ENCODE measurements around the gene KRTAP10-10. TPM values are rescaled to one million over a fixed set of nuclear protein-coding genes. Genes with fewer than 3 reads are reported as not detected.

The KRTAP10-10 gene
- total and polyA plus RNA-seq, 2 donors: not detected

GRCh38 chr21:44666401-44667320, 29.5 kb downstream of the KRTAP10-10 start, which contains the start of gene KRTAP12-2:
Gene KRTAP12-2 (minus strand): TSS chr21:44666927. CDS start chr21:44666886, 41 bp downstream.
- peaks cover 4 to 8% of the 10 kb centered on the region in 2 donors for H3K9me3 ChIP-seq (ENCODE audit: control insufficient read depth in 2 of 2, insufficient read depth in 1 of 2, low read length in 1 of 2)
- H3K27ac ChIP-seq (ENCODE audit: low read depth in 1 of 2, low read length in 1 of 2): no peak within 1 kb of the TSS
- no peaks in the 10 kb centered on the region for H3K36me3 ChIP-seq (ENCODE audit: control insufficient read depth in 2 of 2, insufficient read depth in 2 of 2, low read length in 1 of 2)
- H3K27me3 ChIP-seq (ENCODE audit: control insufficient read depth in 2 of 2, insufficient read depth in 1 of 2, low read length in 1 of 2): no peaks in the 10 kb centered on the region
- WGBS: 80% methylated on average over 19 of the region's 19 CpGs
- H3K4me3 ChIP-seq (ENCODE audit: low read length in 2 of 2): no peak within 1 kb of the TSS
- no peak for DNase-seq (ENCODE audit: low read depth in 6 of 9, low spot score in 9 of 9)
- H3K4me1 ChIP-seq (ENCODE audit: control insufficient read depth in 2 of 2, insufficient read depth in 2 of 2, low read length in 2 of 2): no peaks in the 10 kb centered on the region

- 97% methylated on average over 1 of the region's 1 CpG for WGBS
These were observed 30.5 kb downstream of the KRTAP10-10 start for GRCh38 chr21:44667612-44668011.

GRCh38 chr21:44670642-44671432, 33.7 kb downstream of the KRTAP10-10 start:
- Histone ChIP-seq H3K4me1 (ENCODE audit: control insufficient read depth in 2 of 2, insufficient read depth in 2 of 2, low read length in 2 of 2) (no peaks in the 10 kb centered on the region), H3K27me3 (ENCODE audit: control insufficient read depth in 2 of 2, insufficient read depth in 1 of 2, low read length in 1 of 2) (no peaks in the 10 kb centered on the region), H3K4me3 (ENCODE audit: low read length in 2 of 2) (no peak overlapping the region), H3K9me3 (ENCODE audit: control insufficient read depth in 2 of 2, insufficient read depth in 1 of 2, low read length in 1 of 2) (peaks cover 4 to 14% of the 10 kb centered on the region in 2 donors), H3K27ac (ENCODE audit: low read depth in 1 of 2, low read length in 1 of 2) (no peak overlapping the region), H3K36me3 (ENCODE audit: control insufficient read depth in 2 of 2, insufficient read depth in 2 of 2, low read length in 1 of 2) (no peaks in the 10 kb centered on the region)
- WGBS: 68% methylated on average over 3 of the region's 3 CpGs
- no peak for DNase-seq (ENCODE audit: low read depth in 6 of 9, low spot score in 9 of 9)

More at GRCh38 chr21:44667612-44668011, 30.5 kb downstream of the KRTAP10-10 start:
- Histone ChIP-seq H3K27me3 (ENCODE audit: control insufficient read depth in 2 of 2, insufficient read depth in 1 of 2, low read length in 1 of 2) (no peaks in the 10 kb centered on the region), H3K36me3 (ENCODE audit: control insufficient read depth in 2 of 2, insufficient read depth in 2 of 2, low read length in 1 of 2) (no peaks in the 10 kb centered on the region), H3K4me1 (ENCODE audit: control insufficient read depth in 2 of 2, insufficient read depth in 2 of 2, low read length in 2 of 2) (no peaks in the 10 kb centered on the region), H3K27ac (ENCODE audit: low read depth in 1 of 2, low read length in 1 of 2) (no peak overlapping the region), H3K4me3 (ENCODE audit: low read length in 2 of 2) (no peak overlapping the region), H3K9me3 (ENCODE audit: control insufficient read depth in 2 of 2, insufficient read depth in 1 of 2, low read length in 1 of 2) (peaks cover 4 to 13% of the 10 kb centered on the region in 2 donors)
- DNase-seq (ENCODE audit: low read depth in 6 of 9, low spot score in 9 of 9): no peak

GRCh38 chr21:44671911-44672310, 34.8 kb downstream of the KRTAP10-10 start:
- 98% methylated on average over 1 of the region's 1 CpG for WGBS
- H3K27ac ChIP-seq (ENCODE audit: low read depth in 1 of 2, low read length in 1 of 2): no peak overlapping the region
- no peaks in the 10 kb centered on the region for H3K4me1 ChIP-seq (ENCODE audit: control insufficient read depth in 2 of 2, insufficient read depth in 2 of 2, low read length in 2 of 2)
- no peaks in the 10 kb centered on the region for H3K36me3 ChIP-seq (ENCODE audit: control insufficient read depth in 2 of 2, insufficient read depth in 2 of 2, low read length in 1 of 2)
- no peak overlapping the region for H3K4me3 ChIP-seq (ENCODE audit: low read length in 2 of 2)
- H3K27me3 ChIP-seq (ENCODE audit: control insufficient read depth in 2 of 2, insufficient read depth in 1 of 2, low read length in 1 of 2): no peaks in the 10 kb centered on the region
- H3K9me3 ChIP-seq (ENCODE audit: control insufficient read depth in 2 of 2, insufficient read depth in 1 of 2, low read length in 1 of 2): peaks cover 4 to 14% of the 10 kb centered on the region in 2 donors
- no peak for DNase-seq (ENCODE audit: low read depth in 6 of 9, low spot score in 9 of 9)

- DNase-seq (ENCODE audit: low read depth in 6 of 9, low spot score in 9 of 9): no peak
- Histone ChIP-seq H3K27me3 (ENCODE audit: control insufficient read depth in 2 of 2, insufficient read depth in 1 of 2, low read length in 1 of 2) (no peaks in the 10 kb centered on the region), H3K4me1 (ENCODE audit: control insufficient read depth in 2 of 2, insufficient read depth in 2 of 2, low read length in 2 of 2) (no peaks in the 10 kb centered on the region), H3K27ac (ENCODE audit: low read depth in 1 of 2, low read length in 1 of 2) (no peak overlapping the region), H3K9me3 (ENCODE audit: control insufficient read depth in 2 of 2, insufficient read depth in 1 of 2, low read length in 1 of 2) (peaks cover 0 to 1% of the 10 kb centered on the region in 2 donors), H3K4me3 (ENCODE audit: low read length in 2 of 2) (no peak overlapping the region), H3K36me3 (ENCODE audit: control insufficient read depth in 2 of 2, insufficient read depth in 2 of 2, low read length in 1 of 2) (no peaks in the 10 kb centered on the region)
- 97% methylated on average over 13 of the region's 13 CpGs for WGBS
These were observed 40.7 kb downstream of the KRTAP10-10 start for GRCh38 chr21:44677881-44678280.

GRCh38 chr21:44681152-44681551, 44.0 kb downstream of the KRTAP10-10 start:
- Histone ChIP-seq H3K9me3 (ENCODE audit: control insufficient read depth in 2 of 2, insufficient read depth in 1 of 2, low read length in 1 of 2) (peaks cover 0 to 1% of the 10 kb centered on the region in 2 donors), H3K27me3 (ENCODE audit: control insufficient read depth in 2 of 2, insufficient read depth in 1 of 2, low read length in 1 of 2) (peaks cover 0 to 3% of the 10 kb centered on the region in 2 donors), H3K27ac (ENCODE audit: low read depth in 1 of 2, low read length in 1 of 2) (no peak overlapping the region), H3K4me1 (ENCODE audit: control insufficient read depth in 2 of 2, insufficient read depth in 2 of 2, low read length in 2 of 2) (no peaks in the 10 kb centered on the region), H3K4me3 (ENCODE audit: low read length in 2 of 2) (no peak overlapping the region), H3K36me3 (ENCODE audit: control insufficient read depth in 2 of 2, insufficient read depth in 2 of 2, low read length in 1 of 2) (no peaks in the 10 kb centered on the region)
- 82% methylated on average over 11 of the region's 11 CpGs for WGBS
- DNase-seq (ENCODE audit: low read depth in 6 of 9, low spot score in 9 of 9): no peak

- 80% methylated on average over 23 of the region's 23 CpGs for WGBS
- H3K27me3 ChIP-seq (ENCODE audit: control insufficient read depth in 2 of 2, insufficient read depth in 1 of 2, low read length in 1 of 2): peaks cover 0 to 7% of the 10 kb centered on the region in 2 donors
- peaks cover 0 to 3% of the 10 kb centered on the region in 2 donors for H3K9me3 ChIP-seq (ENCODE audit: control insufficient read depth in 2 of 2, insufficient read depth in 1 of 2, low read length in 1 of 2)
- H3K4me3 ChIP-seq (ENCODE audit: low read length in 2 of 2): no peak within 1 kb of the TSS
- DNase-seq (ENCODE audit: low read depth in 6 of 9, low spot score in 9 of 9): no peak
- H3K27ac ChIP-seq (ENCODE audit: low read depth in 1 of 2, low read length in 1 of 2): no peak within 1 kb of the TSS
- H3K4me1 ChIP-seq (ENCODE audit: control insufficient read depth in 2 of 2, insufficient read depth in 2 of 2, low read length in 2 of 2): peaks cover 0 to 3% of the 10 kb centered on the region in 2 donors
- no peaks in the 10 kb centered on the region for H3K36me3 ChIP-seq (ENCODE audit: control insufficient read depth in 2 of 2, insufficient read depth in 2 of 2, low read length in 1 of 2)
These were observed 44.9 kb downstream of the KRTAP10-10 start, which contains the start of gene KRTAP12-1 for GRCh38 chr21:44681861-44682579. Gene KRTAP12-1 (minus strand): TSS chr21:44682163. CDS start chr21:44682123, 40 bp downstream.

GRCh38 chr21:44682580-44683151, 45.5 kb downstream of the KRTAP10-10 start:
- H3K27me3 ChIP-seq (ENCODE audit: control insufficient read depth in 2 of 2, insufficient read depth in 1 of 2, low read length in 1 of 2): peaks cover 0 to 10% of the 10 kb centered on the region in 2 donors
- no peak for DNase-seq (ENCODE audit: low read depth in 6 of 9, low spot score in 9 of 9)
- H3K4me3 ChIP-seq (ENCODE audit: low read length in 2 of 2): no peak overlapping the region
- H3K27ac ChIP-seq (ENCODE audit: low read depth in 1 of 2, low read length in 1 of 2): no peak overlapping the region
- H3K9me3 ChIP-seq (ENCODE audit: control insufficient read depth in 2 of 2, insufficient read depth in 1 of 2, low read length in 1 of 2): peaks cover 0 to 3% of the 10 kb centered on the region in 2 donors
- H3K4me1 ChIP-seq (ENCODE audit: control insufficient read depth in 2 of 2, insufficient read depth in 2 of 2, low read length in 2 of 2): peaks cover 0 to 3% of the 10 kb centered on the region in 2 donors
- no peaks in the 10 kb centered on the region for H3K36me3 ChIP-seq (ENCODE audit: control insufficient read depth in 2 of 2, insufficient read depth in 2 of 2, low read length in 1 of 2)
- 89% methylated on average over 15 of the region's 15 CpGs for WGBS

Data from thymus (tissue), 11 donors.